ENCODE data around the gene A3GALT2. TPM values are rescaled to one million over a fixed set of nuclear protein-coding genes. Genes with fewer than 3 reads are reported as not detected.

The A3GALT2 gene
- total RNA-seq, 1 donor from 2014 or later, result not detected

- Histone ChIP-seq H3K27me3 (ENCODE audit: control insufficient read depth in 3 of 3, insufficient read depth in 3 of 3, low read length in 3 of 3) (no peaks in the 10 kb centered on the region), H3K27ac (ENCODE audit: low read depth, low read length) (peak overlapping the region; percentile 94), H3K4me3 (ENCODE audit: low read length in 3 of 3) (peak overlapping the region; percentile 59 to 80 (median 77)), H3K36me3 (ENCODE audit: control insufficient read depth in 3 of 3, insufficient read depth in 3 of 3, low read length in 3 of 3) (peaks cover 0 to 8% (median 0%) of the 10 kb centered on the region in 3 donors), H3K9ac (ENCODE audit: low read depth in 1 of 3, low read length in 3 of 3) (peak overlapping the region; percentile 28 to 87 (median 47)), H3K4me1 (ENCODE audit: control insufficient read depth in 3 of 3, insufficient read depth in 3 of 3, low read length in 3 of 3) (peaks cover 63 to 76% (median 75%) of the 10 kb centered on the region in 3 donors), H3K9me3 (ENCODE audit: control insufficient read depth in 3 of 3, low read length in 3 of 3) (no peaks in the 10 kb centered on the region)
Measured at GRCh38 chr1:33346533-33346926, 25.6 kb upstream of the A3GALT2 start.

DNA sequence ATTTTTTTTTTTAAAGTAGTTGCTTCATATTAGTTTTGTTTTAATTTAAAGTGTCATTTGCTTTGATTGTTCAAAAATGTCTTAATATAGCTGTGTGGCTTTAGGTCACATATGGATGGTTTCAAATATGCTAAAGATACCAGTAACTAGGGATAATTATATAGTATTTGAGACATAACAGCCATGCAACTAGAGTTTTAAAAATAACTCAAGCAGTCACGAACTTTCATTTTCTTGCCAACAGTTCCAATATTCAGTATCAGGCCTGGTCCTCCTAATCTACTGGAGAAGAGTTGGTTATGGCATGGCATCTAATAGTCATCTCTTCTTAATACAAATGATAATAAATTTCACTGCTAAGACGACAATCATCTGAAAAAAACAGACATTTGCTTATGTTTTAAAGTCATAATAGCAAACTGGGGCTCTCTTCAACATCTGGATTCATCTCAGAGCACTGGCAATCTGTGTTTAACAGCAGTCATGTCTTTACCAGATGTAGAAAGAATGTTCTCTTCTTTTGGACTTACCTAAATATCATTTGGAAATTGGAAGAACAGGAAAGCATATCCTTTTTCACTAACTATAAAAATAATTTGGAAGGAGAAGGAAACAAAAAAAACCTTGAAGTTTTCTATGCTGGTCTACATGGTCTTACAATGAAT is 24.1 kb upstream of the A3GALT2 start:
- Histone ChIP-seq H3K9me3 (ENCODE audit: control insufficient read depth in 3 of 3, low read length in 3 of 3) (no peaks in the 10 kb centered on the region), H3K27me3 (ENCODE audit: control insufficient read depth in 3 of 3, insufficient read depth in 3 of 3, low read length in 3 of 3) (no peaks in the 10 kb centered on the region), H3K36me3 (ENCODE audit: control insufficient read depth in 3 of 3, insufficient read depth in 3 of 3, low read length in 3 of 3) (peaks cover 0 to 8% (median 0%) of the 10 kb centered on the region in 3 donors), H3K4me1 (ENCODE audit: control insufficient read depth in 3 of 3, insufficient read depth in 3 of 3, low read length in 3 of 3) (peaks cover 74 to 85% (median 82%) of the 10 kb centered on the region in 3 donors), H3K27ac (ENCODE audit: low read depth, low read length) (peak overlapping the region; percentile 94), H3K9ac (ENCODE audit: low read depth in 1 of 3, low read length in 3 of 3) (no peak overlapping the region), H3K4me3 (ENCODE audit: low read length in 3 of 3) (peak overlapping the region in 1 of 3 donors; percentile 6)

GRCh38 chr1:33343539-33343938 is 22.6 kb upstream of the A3GALT2 start:
- H3K4me3 ChIP-seq (ENCODE audit: low read length in 3 of 3), result peak overlapping the region in 1 of 3 donors; percentile 23
- peak overlapping the region in 1 of 3 donors; percentile 40 for H3K9ac ChIP-seq (ENCODE audit: low read depth in 1 of 3, low read length in 3 of 3)
- H3K27ac ChIP-seq (ENCODE audit: low read depth, low read length), result peak overlapping the region; percentile 94
- no peaks in the 10 kb centered on the region for H3K27me3 ChIP-seq (ENCODE audit: control insufficient read depth in 3 of 3, insufficient read depth in 3 of 3, low read length in 3 of 3)
- peaks cover 88 to 96% (median 94%) of the 10 kb centered on the region in 3 donors for H3K4me1 ChIP-seq (ENCODE audit: control insufficient read depth in 3 of 3, insufficient read depth in 3 of 3, low read length in 3 of 3)
- no peaks in the 10 kb centered on the region for H3K9me3 ChIP-seq (ENCODE audit: control insufficient read depth in 3 of 3, low read length in 3 of 3)
- H3K36me3 ChIP-seq (ENCODE audit: control insufficient read depth in 3 of 3, insufficient read depth in 3 of 3, low read length in 3 of 3), result peaks cover 0 to 8% (median 0%) of the 10 kb centered on the region in 3 donors

- peak overlapping the region; percentile 23 to 49 (median 42) for H3K4me3 ChIP-seq (ENCODE audit: low read length in 3 of 3)
- H3K27ac ChIP-seq (ENCODE audit: low read depth, low read length), result peak overlapping the region; percentile 87
- H3K27me3 ChIP-seq (ENCODE audit: control insufficient read depth in 3 of 3, insufficient read depth in 3 of 3, low read length in 3 of 3), result no peaks in the 10 kb centered on the region
- peaks cover 0 to 8% (median 0%) of the 10 kb centered on the region in 3 donors for H3K36me3 ChIP-seq (ENCODE audit: control insufficient read depth in 3 of 3, insufficient read depth in 3 of 3, low read length in 3 of 3)
- H3K4me1 ChIP-seq (ENCODE audit: control insufficient read depth in 3 of 3, insufficient read depth in 3 of 3, low read length in 3 of 3), result peaks cover 89 to 96% (median 94%) of the 10 kb centered on the region in 3 donors
- H3K9me3 ChIP-seq (ENCODE audit: control insufficient read depth in 3 of 3, low read length in 3 of 3), result no peaks in the 10 kb centered on the region
- peak overlapping the region; percentile 15 to 66 (median 47) for H3K9ac ChIP-seq (ENCODE audit: low read depth in 1 of 3, low read length in 3 of 3)
Measured at GRCh38 chr1:33342041-33342723, 21.3 kb upstream of the A3GALT2 start.

DNA sequence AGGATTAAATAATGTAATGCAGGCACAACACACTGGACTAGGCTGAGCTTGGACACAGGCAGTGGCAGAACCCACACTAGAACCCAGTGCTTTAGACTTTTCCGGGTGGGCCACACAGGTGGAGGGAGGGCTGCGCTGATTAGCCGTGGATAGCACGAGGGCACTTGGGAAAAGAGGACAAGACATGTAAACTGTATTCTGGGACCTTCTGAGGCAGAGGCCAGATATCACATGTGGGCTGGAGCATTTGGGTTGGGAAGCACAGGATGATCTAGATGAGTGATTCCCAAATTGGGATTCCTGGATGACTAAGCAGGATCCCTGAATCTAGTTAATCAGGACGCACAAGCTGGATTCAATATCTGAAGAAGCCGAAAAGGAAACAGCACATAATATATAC is 20.3 kb upstream of the A3GALT2 start:
- Histone ChIP-seq H3K9me3 (ENCODE audit: control insufficient read depth in 3 of 3, low read length in 3 of 3) (no peaks in the 10 kb centered on the region), H3K27ac (ENCODE audit: low read depth, low read length) (peak overlapping the region; percentile 87), H3K9ac (ENCODE audit: low read depth in 1 of 3, low read length in 3 of 3) (peak overlapping the region in 1 of 3 donors; percentile 63), H3K4me1 (ENCODE audit: control insufficient read depth in 3 of 3, insufficient read depth in 3 of 3, low read length in 3 of 3) (peaks cover 87 to 95% (median 90%) of the 10 kb centered on the region in 3 donors), H3K36me3 (ENCODE audit: control insufficient read depth in 3 of 3, insufficient read depth in 3 of 3, low read length in 3 of 3) (peaks cover 0 to 8% (median 0%) of the 10 kb centered on the region in 3 donors), H3K4me3 (ENCODE audit: low read length in 3 of 3) (no peak overlapping the region), H3K27me3 (ENCODE audit: control insufficient read depth in 3 of 3, insufficient read depth in 3 of 3, low read length in 3 of 3) (no peaks in the 10 kb centered on the region)

DNA sequence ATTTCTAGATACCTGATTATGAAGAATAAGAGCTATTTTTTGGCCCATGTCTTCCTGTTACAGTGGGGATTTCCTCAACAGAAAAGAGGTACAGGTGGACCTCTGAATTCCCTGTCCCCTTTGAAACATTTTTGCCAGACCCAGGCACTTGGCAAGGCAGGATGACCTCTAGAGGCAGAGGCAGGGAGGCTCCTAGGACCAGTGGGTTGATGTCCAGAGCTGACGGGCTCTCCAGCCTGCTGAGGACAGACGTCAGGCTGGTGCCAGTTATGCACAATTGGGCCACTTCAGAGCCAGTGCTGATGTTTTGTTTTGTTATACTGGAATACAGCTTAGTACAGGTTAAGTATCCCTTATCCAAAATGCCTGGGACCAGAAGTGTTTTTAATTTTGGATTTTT is 18.5 kb upstream of the A3GALT2 start:
- peak overlapping the region; percentile 87 for H3K27ac ChIP-seq (ENCODE audit: low read depth, low read length)
- peaks cover 0 to 8% (median 0%) of the 10 kb centered on the region in 3 donors for H3K36me3 ChIP-seq (ENCODE audit: control insufficient read depth in 3 of 3, insufficient read depth in 3 of 3, low read length in 3 of 3)
- H3K4me1 ChIP-seq (ENCODE audit: control insufficient read depth in 3 of 3, insufficient read depth in 3 of 3, low read length in 3 of 3), result peaks cover 89 to 96% (median 89%) of the 10 kb centered on the region in 3 donors
- peak overlapping the region in 2 of 3 donors; percentile 11 to 39 for H3K4me3 ChIP-seq (ENCODE audit: low read length in 3 of 3)
- peak overlapping the region; percentile 2 to 68 (median 51) for H3K9ac ChIP-seq (ENCODE audit: low read depth in 1 of 3, low read length in 3 of 3)
- H3K9me3 ChIP-seq (ENCODE audit: control insufficient read depth in 3 of 3, low read length in 3 of 3), result no peaks in the 10 kb centered on the region
- no peaks in the 10 kb centered on the region for H3K27me3 ChIP-seq (ENCODE audit: control insufficient read depth in 3 of 3, insufficient read depth in 3 of 3, low read length in 3 of 3)

GRCh38 chr1:33338440-33339211 is 17.7 kb upstream of the A3GALT2 start:
- Histone ChIP-seq H3K9ac (ENCODE audit: low read depth in 1 of 3, low read length in 3 of 3) (peak overlapping the region; percentile 23 to 68 (median 51)), H3K27me3 (ENCODE audit: control insufficient read depth in 3 of 3, insufficient read depth in 3 of 3, low read length in 3 of 3) (no peaks in the 10 kb centered on the region), H3K4me3 (ENCODE audit: low read length in 3 of 3) (peak overlapping the region; percentile 11 to 40 (median 35)), H3K4me1 (ENCODE audit: control insufficient read depth in 3 of 3, insufficient read depth in 3 of 3, low read length in 3 of 3) (peaks cover 89 to 96% (median 89%) of the 10 kb centered on the region in 3 donors), H3K36me3 (ENCODE audit: control insufficient read depth in 3 of 3, insufficient read depth in 3 of 3, low read length in 3 of 3) (peaks cover 0 to 7% (median 0%) of the 10 kb centered on the region in 3 donors), H3K27ac (ENCODE audit: low read depth, low read length) (peak overlapping the region; percentile 87), H3K9me3 (ENCODE audit: control insufficient read depth in 3 of 3, low read length in 3 of 3) (no peaks in the 10 kb centered on the region)

- Histone ChIP-seq H3K9ac (ENCODE audit: low read depth in 1 of 3, low read length in 3 of 3) (peak overlapping the region in 2 of 3 donors; percentile 23 to 50), H3K4me3 (ENCODE audit: low read length in 3 of 3) (peak overlapping the region in 1 of 3 donors; percentile 40), H3K36me3 (ENCODE audit: control insufficient read depth in 3 of 3, insufficient read depth in 3 of 3, low read length in 3 of 3) (peaks cover 0 to 6% (median 0%) of the 10 kb centered on the region in 3 donors)
Measured at GRCh38 chr1:33338048-33338439, 17.1 kb upstream of the A3GALT2 start.

GRCh38 chr1:33337441-33337840 is 16.5 kb upstream of the A3GALT2 start:
- H3K9ac ChIP-seq (ENCODE audit: low read depth in 1 of 3, low read length in 3 of 3), result no peak overlapping the region
- no peaks in the 10 kb centered on the region for H3K27me3 ChIP-seq (ENCODE audit: control insufficient read depth in 3 of 3, insufficient read depth in 3 of 3, low read length in 3 of 3)
- peaks cover 0 to 4% (median 3%) of the 10 kb centered on the region in 3 donors for H3K36me3 ChIP-seq (ENCODE audit: control insufficient read depth in 3 of 3, insufficient read depth in 3 of 3, low read length in 3 of 3)
- H3K9me3 ChIP-seq (ENCODE audit: control insufficient read depth in 3 of 3, low read length in 3 of 3), result no peaks in the 10 kb centered on the region
- peaks cover 90 to 97% (median 90%) of the 10 kb centered on the region in 3 donors for H3K4me1 ChIP-seq (ENCODE audit: control insufficient read depth in 3 of 3, insufficient read depth in 3 of 3, low read length in 3 of 3)
- H3K27ac ChIP-seq (ENCODE audit: low read depth, low read length), result peak overlapping the region; percentile 87
- H3K4me3 ChIP-seq (ENCODE audit: low read length in 3 of 3), result no peak overlapping the region

More at GRCh38 chr1:33338048-33338439, 17.1 kb upstream of the A3GALT2 start:
- H3K27ac ChIP-seq (ENCODE audit: low read depth, low read length), result peak overlapping the region; percentile 87
- H3K27me3 ChIP-seq (ENCODE audit: control insufficient read depth in 3 of 3, insufficient read depth in 3 of 3, low read length in 3 of 3), result no peaks in the 10 kb centered on the region
- H3K4me1 ChIP-seq (ENCODE audit: control insufficient read depth in 3 of 3, insufficient read depth in 3 of 3, low read length in 3 of 3), result peaks cover 90 to 97% (median 90%) of the 10 kb centered on the region in 3 donors
- no peaks in the 10 kb centered on the region for H3K9me3 ChIP-seq (ENCODE audit: control insufficient read depth in 3 of 3, low read length in 3 of 3)
